GM12801 (cell line): ENCODE data around the gene PIWIL1.

Source experiments
- CTCF ChIP-seq: IDR thresholded peaks from one replicate; pipeline ENCODE4 v1.5.1; 2011; ENCODE audit warnings: control low read depth; ENCODE audit not compliant: insufficient read length; ENCODE audit errors: extremely low read depth

Gene PIWIL1

GRCh38 chr12:130418251-130418650 lies 80.6 kb downstream of the PIWIL1 start:
- TF ChIP-seq CTCF = no peak

- TF ChIP-seq CTCF = no peak
Measured at GRCh38 chr12:130419116-130419515, 81.4 kb downstream of the PIWIL1 start.

- TF ChIP-seq CTCF = no peak
Measured at GRCh38 chr12:130420071-130420470, 82.4 kb downstream of the PIWIL1 start.

- no peak for TF ChIP-seq CTCF
Measured at GRCh38 chr12:130421896-130422295, 84.2 kb downstream of the PIWIL1 start.
